Mesendoderm (in vitro differentiated cells): ENCODE measurements around the gene CSRP2.

Source experiments
- DNase-seq: peaks from one replicate; pipeline ENCODE4 v3.0.0; 2013
- H2AK5ac ChIP-seq: 2 replicates; pipeline ENCODE4 v1.6.1; 2013; ENCODE audit warnings: low read length, inconsistent platforms
- H2BK120ac ChIP-seq: 2 replicates; pipeline ENCODE4 v1.6.1; 2013; ENCODE audit warnings: low read depth, mild to moderate bottlenecking, low read length, moderate library complexity, mixed read lengths
- H2BK15ac ChIP-seq: replicated peaks from 2 replicates; pipeline ENCODE4 v1.6.1; 2013; ENCODE audit warnings: low read depth, mild to moderate bottlenecking, moderate library complexity
- H2BK5ac ChIP-seq: 2 replicates; pipeline ENCODE4 v1.6.1; 2013; ENCODE audit warnings: low read length, inconsistent platforms
- H3K18ac ChIP-seq: 2 replicates; pipeline ENCODE4 v1.6.1; 2013; ENCODE audit warnings: mild to moderate bottlenecking, low read length, mixed read lengths
- H3K23ac ChIP-seq: one replicate; pipeline ENCODE4 v1.6.1; 2013; ENCODE audit warnings: low read length
- H3K27ac ChIP-seq: 2 replicates; pipeline ENCODE4 v1.5.1; 2013; ENCODE audit warnings: low read depth, mild to moderate bottlenecking, inconsistent platforms, low read length, moderate library complexity
- H3K27me3 ChIP-seq: 2 replicates; pipeline ENCODE4 v1.6.1; 2013; ENCODE audit warnings: low read length, control low read depth, mild to moderate bottlenecking, inconsistent platforms; ENCODE audit not compliant: insufficient read depth, poor library complexity
- H3K36me3 ChIP-seq: 2 replicates; pipeline ENCODE4 v1.6.1; 2013; ENCODE audit warnings: low read length, inconsistent platforms; ENCODE audit not compliant: control insufficient read depth, insufficient read depth
- H3K4ac ChIP-seq: one replicate; pipeline ENCODE4 v1.6.1; 2013; ENCODE audit warnings: low read depth, mild to moderate bottlenecking, low read length, moderate library complexity
- H3K4me1 ChIP-seq: 2 replicates; pipeline ENCODE4 v1.6.1; 2013; ENCODE audit warnings: low read depth, low read length, inconsistent platforms; ENCODE audit not compliant: control insufficient read depth
- H3K4me2 ChIP-seq: 2 replicates; pipeline ENCODE4 v1.6.1; 2013; ENCODE audit warnings: low read length
- H3K4me3 ChIP-seq: 2 replicates; pipeline ENCODE4 v1.5.1; 2013; ENCODE audit warnings: mild to moderate bottlenecking, low read length
- H3K56ac ChIP-seq: one replicate; pipeline ENCODE4 v1.6.1; 2013; ENCODE audit warnings: low read length
- H3K79me1 ChIP-seq: 2 replicates; pipeline ENCODE4 v1.6.1; 2013; ENCODE audit warnings: low read length, inconsistent platforms
- H3K79me2 ChIP-seq: 2 replicates; pipeline ENCODE4 v1.6.1; 2013; ENCODE audit warnings: mild to moderate bottlenecking, low read length; ENCODE audit not compliant: control insufficient read depth, insufficient read depth
- H3K9ac ChIP-seq: 2 replicates; pipeline ENCODE4 v1.6.1; 2013; ENCODE audit warnings: low read length, inconsistent platforms
- H4K5ac ChIP-seq: one replicate; pipeline ENCODE4 v1.6.1; 2013; ENCODE audit warnings: low read length
- H4K8ac ChIP-seq: one replicate; pipeline ENCODE4 v1.6.1; 2013; ENCODE audit warnings: low read depth, mild to moderate bottlenecking, control low read depth, low read length, moderate library complexity
- WGBS: extraction: QIAGEN DNeasy Blood & Tissue Kit; methylation state at CpG from one replicate; pipeline ENCODE4 v1.1.7; 2013; ENCODE audit warnings: low lambda C conversion rate, missing lambda C conversion rate; ENCODE audit not compliant: insufficient coverage; ENCODE audit errors: extremely low coverage; 5-methylcytosine and 5-hydroxymethylcytosine counted together

CSRP2 gene

GRCh38 chr12:76898442-76898841 lies 19.6 kb upstream of the CSRP2 start:
- Histone ChIP-seq H3K56ac (no peak overlapping the region), H3K79me1 (no peaks in the 10 kb centered on the region), H3K4me2 (no peak overlapping the region), H3K4me3 (no peak overlapping the region), H3K18ac (no peak overlapping the region), H3K36me3 (no peaks in the 10 kb centered on the region), H3K4ac (no peak overlapping the region), H3K9ac (no peak overlapping the region), H3K79me2 (no peaks in the 10 kb centered on the region), H3K27me3 (no peaks in the 10 kb centered on the region), H3K4me1 (no peaks in the 10 kb centered on the region), H2BK15ac (no peak overlapping the region), H3K23ac (no peak overlapping the region), H2BK5ac (no peak overlapping the region), H2AK5ac (no peak overlapping the region), H4K5ac (no peak overlapping the region), H3K27ac (no peak overlapping the region), H4K8ac (no peak overlapping the region), H2BK120ac (no peak overlapping the region)
- WGBS = no CpG with 5 or more reads among the region's 1 CpG
- DNase-seq = no peak

- DNase-seq = no peak
- Histone ChIP-seq H3K4ac (no peak overlapping the region), H3K4me1 (no peaks in the 10 kb centered on the region), H3K4me3 (no peak overlapping the region), H4K8ac (no peak overlapping the region), H3K79me2 (no peaks in the 10 kb centered on the region), H2AK5ac (no peak overlapping the region), H2BK5ac (no peak overlapping the region), H3K23ac (no peak overlapping the region), H3K79me1 (no peaks in the 10 kb centered on the region), H3K18ac (no peak overlapping the region), H3K9ac (no peak overlapping the region), H3K27ac (no peak overlapping the region), H2BK15ac (no peak overlapping the region), H3K36me3 (no peaks in the 10 kb centered on the region), H4K5ac (no peak overlapping the region), H3K4me2 (no peak overlapping the region), H2BK120ac (no peak overlapping the region), H3K56ac (no peak overlapping the region), H3K27me3 (no peaks in the 10 kb centered on the region)
- WGBS = no CpG with 5 or more reads among the region's 1 CpG
These were observed 17.5 kb upstream of the CSRP2 start for GRCh38 chr12:76896274-76896673.

- Histone ChIP-seq H3K56ac (no peak overlapping the region), H3K79me1 (no peaks in the 10 kb centered on the region), H3K79me2 (no peaks in the 10 kb centered on the region), H3K4me2 (no peak overlapping the region), H2BK5ac (no peak overlapping the region), H3K4me1 (no peaks in the 10 kb centered on the region), H2AK5ac (no peak overlapping the region), H3K27ac (no peak overlapping the region), H3K27me3 (no peaks in the 10 kb centered on the region), H3K4ac (no peak overlapping the region), H2BK15ac (no peak overlapping the region), H3K4me3 (no peak overlapping the region), H3K36me3 (no peaks in the 10 kb centered on the region), H2BK120ac (no peak overlapping the region), H3K9ac (no peak overlapping the region), H3K18ac (no peak overlapping the region), H4K5ac (no peak overlapping the region), H3K23ac (no peak overlapping the region), H4K8ac (no peak overlapping the region)
- no peak for DNase-seq
- no CpG with 5 or more reads among the region's 5 CpGs for WGBS
These were observed 17.0 kb upstream of the CSRP2 start for GRCh38 chr12:76895796-76896195.

GRCh38 chr12:76891609-76892008 lies 12.8 kb upstream of the CSRP2 start:
- H3K27ac ChIP-seq = no peak overlapping the region
- H3K4me2 ChIP-seq = no peak overlapping the region
- no peak overlapping the region for H3K56ac ChIP-seq
- no peak overlapping the region for H2BK120ac ChIP-seq
- H3K36me3 ChIP-seq = no peaks in the 10 kb centered on the region
- no peaks in the 10 kb centered on the region for H3K79me1 ChIP-seq
- H3K79me2 ChIP-seq = no peaks in the 10 kb centered on the region
- no peaks in the 10 kb centered on the region for H3K4me1 ChIP-seq
- no peak for DNase-seq
- no peak overlapping the region for H3K4me3 ChIP-seq
- H3K27me3 ChIP-seq = no peaks in the 10 kb centered on the region
- no peak overlapping the region for H3K23ac ChIP-seq
- no peak overlapping the region for H3K9ac ChIP-seq
- no peak overlapping the region for H2BK5ac ChIP-seq
- no peak overlapping the region for H4K8ac ChIP-seq
- H2AK5ac ChIP-seq = no peak overlapping the region
- no peak overlapping the region for H3K4ac ChIP-seq
- H2BK15ac ChIP-seq = no peak overlapping the region
- no peak overlapping the region for H3K18ac ChIP-seq
- H4K5ac ChIP-seq = no peak overlapping the region
- WGBS = no CpG with 5 or more reads among the region's 3 CpGs

- Histone ChIP-seq H3K18ac (no peak overlapping the region), H3K4me2 (no peak overlapping the region), H3K56ac (no peak overlapping the region), H3K9ac (no peak overlapping the region), H2AK5ac (no peak overlapping the region), H3K36me3 (no peaks in the 10 kb centered on the region), H3K79me2 (no peaks in the 10 kb centered on the region), H3K23ac (no peak overlapping the region), H3K4me1 (no peaks in the 10 kb centered on the region), H3K4me3 (no peak overlapping the region), H3K27me3 (no peaks in the 10 kb centered on the region), H2BK5ac (no peak overlapping the region), H3K79me1 (no peaks in the 10 kb centered on the region), H3K27ac (no peak overlapping the region), H2BK15ac (no peak overlapping the region), H4K8ac (no peak overlapping the region), H3K4ac (no peak overlapping the region), H4K5ac (no peak overlapping the region), H2BK120ac (no peak overlapping the region)
- WGBS = no CpG with 5 or more reads among the region's 8 CpGs
- no peak for DNase-seq
These were observed 11.6 kb upstream of the CSRP2 start for GRCh38 chr12:76890151-76891143.
